SU-DHL-6 (cell line): ENCODE results near the gene FGFR3.

Experiments
- CTCF ChIP-seq: fragments of 200-600 bp; sonication (generic); IDR thresholded peaks from one replicate; pipeline ENCODE4 v1.5.1; 2017; ENCODE audit warnings: antibody characterized with exemption, mild to moderate bottlenecking, low read length, moderate library complexity; ENCODE audit not compliant: insufficient read depth, poor library complexity, severe bottlenecking
- EZH2phosphoT487 ChIP-seq: fragments of 200-600 bp; sonication (generic), shearing (Covaris generic); conservative IDR thresholded peaks from 2 replicates; pipeline ENCODE4 v1.6.1; 2018; ENCODE audit warnings: mild to moderate bottlenecking, antibody characterized with exemption, low read length, moderate library complexity, mixed read lengths

DNA sequence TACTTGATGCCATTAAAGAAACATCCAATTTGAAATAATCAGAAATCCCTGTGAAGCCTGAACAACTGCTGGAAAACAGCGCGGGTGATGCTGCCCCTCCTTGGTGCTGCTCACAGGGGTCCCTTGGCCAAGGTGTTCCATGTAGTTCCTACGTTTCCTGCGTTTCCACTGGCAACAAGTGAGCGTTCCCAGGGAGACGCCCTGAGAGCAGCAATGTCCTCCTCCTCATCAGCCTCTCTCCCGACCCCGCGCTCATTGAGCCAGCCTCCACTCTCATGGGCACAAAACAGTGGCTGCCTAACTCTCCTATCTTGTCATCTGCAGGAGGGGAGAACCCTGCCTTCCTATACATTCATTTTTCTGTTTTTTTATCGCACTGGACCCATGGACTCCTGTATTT, 44.0 kb downstream of the FGFR3 start:
- TF ChIP-seq CTCF (no peak), EZH2phosphoT487 (no peak)
